Measurements from ENCODE around the gene TFCP2. TPM values are rescaled to one million over a fixed set of nuclear protein-coding genes. Genes with fewer than 3 reads are reported as not detected.

TFCP2 gene
- polyA plus RNA-seq, 1 donor (not counting 4 experiments of a cell fraction or from before 2014, with no cell fraction given) = 27.2 TPM

GRCh38 chr12:51189790-51190355 is 16.9 kb upstream of the TFCP2 start:
- H3K4me3 ChIP-seq (ENCODE audit: control insufficient read depth in 2 of 3, extremely low read depth in 1 of 3, insufficient read depth in 2 of 3, low read depth in 1 of 3, low read length in 3 of 3) = no peak overlapping the region
- H3K27me3 ChIP-seq (ENCODE audit: control insufficient read depth, extremely low read depth, insufficient read depth, low read length) = peaks cover 3% of the 10 kb centered on the region
- no peak for DNase-seq (ENCODE audit: low read depth, low spot score)
- no peak overlapping the region for H2AFZ ChIP-seq (ENCODE audit: control insufficient read depth, low read length)
- no peaks in the 10 kb centered on the region for H3K9me1 ChIP-seq (ENCODE audit: control insufficient read depth, extremely low read depth, insufficient read depth, low read length)
- no peak overlapping the region for H3K4me2 ChIP-seq (ENCODE audit: control insufficient read depth, extremely low read depth, insufficient read depth, low read depth, low read length)
- no peak overlapping the region for H3K9ac ChIP-seq (ENCODE audit: control insufficient read depth, extremely low read depth, insufficient read depth, low read length)
- dilution Hi-C loops (cut with MboI; ENCODE audit: extremely low pct_ligation_motif_present, low sequenced_read_pairs) = no loop called here
- H3K79me2 ChIP-seq (ENCODE audit: control insufficient read depth, insufficient read depth, low read length) = no peaks in the 10 kb centered on the region
- no peaks in the 10 kb centered on the region for H3K4me1 ChIP-seq (ENCODE audit: control insufficient read depth, extremely low read depth, insufficient read depth, low read length)
- no peaks in the 10 kb centered on the region for H3K9me3 ChIP-seq (ENCODE audit: control insufficient read depth, low read depth, low read length)
- H4K20me1 ChIP-seq (ENCODE audit: control insufficient read depth, extremely low read depth, insufficient read depth, low read length) = no peaks in the 10 kb centered on the region
- TF ChIP-seq CTCF (optimal IDR thresholded peaks at IDR 0.05 in 1 of 3, IDR thresholded peaks at IDR 0.05 in 1 of 3, conservative IDR thresholded peaks at IDR 0.05 in 1 of 3; ENCODE audit: extremely low read depth in 1 of 3, insufficient read depth in 2 of 3, low read length in 3 of 3) = no peak
- no peak for TF ChIP-seq EZH2 (IDR thresholded peaks at IDR 0.05; ENCODE audit: low read length)
- H3K36me3 ChIP-seq (ENCODE audit: control insufficient read depth in 2 of 2, extremely low read depth in 1 of 2, insufficient read depth in 2 of 2, low read length in 2 of 2) = no peaks in the 10 kb centered on the region
- FAIRE-seq = no peak
- H3K27ac ChIP-seq (ENCODE audit: control insufficient read depth, insufficient read depth, low read length) = no peak overlapping the region

GRCh38 chr12:51188359-51189051 is 15.6 kb upstream of the TFCP2 start:
- no peak overlapping the region for H3K27ac ChIP-seq (ENCODE audit: control insufficient read depth, insufficient read depth, low read length)
- H3K79me2 ChIP-seq (ENCODE audit: control insufficient read depth, insufficient read depth, low read length) = no peaks in the 10 kb centered on the region
- H3K4me2 ChIP-seq (ENCODE audit: control insufficient read depth, extremely low read depth, insufficient read depth, low read depth, low read length) = no peak overlapping the region
- TF ChIP-seq EZH2 (IDR thresholded peaks at IDR 0.05; ENCODE audit: low read length) (no peak), CTCF (optimal IDR thresholded peaks at IDR 0.05 in 1 of 3, IDR thresholded peaks at IDR 0.05 in 1 of 3, conservative IDR thresholded peaks at IDR 0.05 in 1 of 3; ENCODE audit: extremely low read depth in 1 of 3, insufficient read depth in 2 of 3, low read length in 3 of 3) (no peak)
- no peaks in the 10 kb centered on the region for H3K9me1 ChIP-seq (ENCODE audit: control insufficient read depth, extremely low read depth, insufficient read depth, low read length)
- peaks cover 3% of the 10 kb centered on the region for H3K27me3 ChIP-seq (ENCODE audit: control insufficient read depth, extremely low read depth, insufficient read depth, low read length)
- no peaks in the 10 kb centered on the region for H3K4me1 ChIP-seq (ENCODE audit: control insufficient read depth, extremely low read depth, insufficient read depth, low read length)
- H3K9ac ChIP-seq (ENCODE audit: control insufficient read depth, extremely low read depth, insufficient read depth, low read length) = no peak overlapping the region
- no peaks in the 10 kb centered on the region for H4K20me1 ChIP-seq (ENCODE audit: control insufficient read depth, extremely low read depth, insufficient read depth, low read length)
- dilution Hi-C loops (cut with MboI; ENCODE audit: extremely low pct_ligation_motif_present, low sequenced_read_pairs) = no loop called here
- no peak overlapping the region for H3K4me3 ChIP-seq (ENCODE audit: control insufficient read depth in 2 of 3, extremely low read depth in 1 of 3, insufficient read depth in 2 of 3, low read depth in 1 of 3, low read length in 3 of 3)
- FAIRE-seq (no peak), DNase-seq (ENCODE audit: low read depth, low spot score) (no peak)
- no peak overlapping the region for H2AFZ ChIP-seq (ENCODE audit: control insufficient read depth, low read length)
- no peaks in the 10 kb centered on the region for H3K9me3 ChIP-seq (ENCODE audit: control insufficient read depth, low read depth, low read length)
- H3K36me3 ChIP-seq (ENCODE audit: control insufficient read depth in 2 of 2, extremely low read depth in 1 of 2, insufficient read depth in 2 of 2, low read length in 2 of 2) = no peaks in the 10 kb centered on the region
